NCI-H2196 (cell line): ENCODE results near the gene FGD3.

Experiments used
- DNase-seq: peaks from one replicate; lab custom pipeline; 2025; ENCODE audit not compliant: unreplicated experiment; lab: John Stamatoyannopoulos, UW

Gene FGD3

DNA sequence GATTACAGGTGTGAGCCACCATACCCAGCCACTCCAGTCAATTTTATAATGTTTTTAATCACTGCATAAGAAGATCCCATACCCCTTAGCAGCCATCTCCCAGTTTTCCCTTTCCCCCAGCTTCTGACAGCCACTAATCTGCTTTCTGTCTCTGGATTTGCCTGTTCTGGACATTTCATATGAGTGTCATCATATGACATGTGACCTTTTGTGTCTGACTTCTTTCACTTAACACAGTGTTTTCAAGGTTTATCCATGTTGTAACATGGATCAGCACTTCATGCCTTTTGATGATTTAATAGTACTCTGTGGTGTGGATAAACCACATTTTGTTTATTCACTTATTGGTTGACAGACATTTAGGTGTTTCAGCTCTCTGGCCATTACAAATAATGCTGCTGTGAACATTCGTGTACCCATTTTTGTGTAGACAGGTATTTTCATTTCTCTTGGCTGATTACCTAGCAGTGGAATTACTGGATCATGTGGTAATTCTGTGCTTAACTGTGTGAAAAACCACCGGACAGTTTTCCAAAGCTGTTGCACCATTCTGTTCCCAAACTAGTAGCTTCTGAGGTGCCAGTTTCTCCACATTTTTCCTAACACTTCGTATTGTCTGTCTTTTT lies 119.8 kb downstream of the FGD3 start:
- no peak for DNase-seq

DNA sequence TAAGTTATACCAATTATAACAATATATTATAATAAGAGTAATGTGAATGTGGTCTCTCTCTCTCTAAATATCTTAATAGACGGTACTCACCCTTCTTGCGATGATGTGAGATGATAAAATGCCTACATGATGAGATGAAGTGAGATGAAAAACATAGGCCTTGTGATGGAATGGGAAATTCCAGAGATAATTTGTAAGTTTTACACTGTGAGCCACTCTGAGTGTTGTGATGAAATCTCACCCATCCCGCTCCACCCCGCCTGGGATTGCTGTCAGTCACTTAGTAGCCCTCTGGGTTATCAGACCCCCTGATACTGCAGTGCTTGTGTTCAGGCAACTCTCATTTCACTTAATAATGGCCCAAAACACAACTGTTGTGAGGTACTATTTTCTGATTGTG lies 121.6 kb downstream of the FGD3 start:
- no peak for DNase-seq

DNA sequence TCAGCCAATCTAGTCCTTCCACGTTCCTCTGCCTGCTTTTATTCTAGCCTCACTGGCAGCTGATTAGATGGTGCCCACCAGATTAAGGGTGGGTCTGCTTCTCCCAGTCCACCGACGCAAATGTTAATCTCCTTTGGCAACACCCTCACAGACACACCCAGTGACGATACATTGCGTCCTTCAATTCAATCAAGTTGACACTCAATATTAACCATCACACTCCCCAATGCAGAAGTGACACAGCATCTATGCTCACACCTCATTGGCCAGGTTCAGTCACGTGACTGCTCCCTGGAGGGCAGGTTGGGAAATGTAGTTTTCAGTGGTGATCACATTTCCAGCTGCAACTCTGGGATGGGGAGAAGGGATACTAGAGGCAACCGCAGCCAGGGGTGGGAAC lies 124.1 kb downstream of the FGD3 start:
- peak; percentile 41 for DNase-seq

DNA sequence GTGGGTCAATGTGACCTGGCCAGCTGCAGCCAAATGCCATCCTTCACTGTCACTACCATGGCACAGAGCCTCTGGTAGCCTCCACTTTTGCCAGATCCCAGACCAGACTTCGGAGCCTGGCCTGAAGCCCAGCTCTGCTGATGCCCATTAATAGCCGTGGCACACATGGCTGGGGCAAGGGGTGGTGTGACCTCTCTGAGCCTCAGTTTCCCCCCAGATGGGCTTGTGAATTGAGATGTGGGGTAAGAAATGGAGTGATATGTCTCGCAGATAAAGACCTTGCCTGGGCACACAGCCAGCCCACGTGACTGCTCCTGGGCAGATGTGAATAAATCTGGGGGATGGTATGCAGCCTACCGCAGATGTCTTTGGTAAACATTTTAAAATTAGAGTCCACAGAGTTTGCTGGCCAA lies 125.1 kb downstream of the FGD3 start:
- peak; percentile 24 for DNase-seq

DNA sequence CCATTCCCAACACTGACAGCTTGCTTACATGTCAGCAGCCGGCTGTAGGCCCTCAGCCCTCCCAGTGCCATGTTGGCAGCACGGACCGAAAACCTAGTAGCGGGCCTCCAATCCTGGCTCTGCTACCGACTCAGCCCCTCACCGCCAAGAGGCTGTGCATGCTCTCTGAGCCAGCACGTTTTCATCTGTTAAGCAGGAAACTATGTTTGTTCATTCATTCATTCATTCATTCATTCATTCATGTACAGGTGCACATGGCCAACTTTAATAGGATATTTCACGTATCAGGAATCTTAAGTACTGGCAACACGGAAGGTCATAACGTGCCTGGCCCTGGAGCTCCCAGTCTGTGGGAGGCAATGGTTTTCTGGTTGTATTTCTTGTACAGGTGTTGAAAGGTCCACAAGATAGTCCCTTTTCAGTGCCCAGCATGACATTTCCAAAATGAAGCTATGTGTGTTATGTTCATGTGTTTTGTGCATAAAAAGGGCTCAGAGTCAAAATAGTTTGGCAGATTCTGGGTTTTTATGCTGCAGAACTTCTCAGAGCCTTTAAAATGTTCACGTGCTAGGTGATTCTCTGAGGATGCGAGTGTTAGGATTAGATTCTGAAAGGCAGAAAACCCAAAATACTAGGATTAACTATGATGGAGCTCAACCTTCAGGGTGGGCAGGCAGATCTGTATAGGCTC lies 128.9 kb downstream of the FGD3 start:
- no peak for DNase-seq

DNA sequence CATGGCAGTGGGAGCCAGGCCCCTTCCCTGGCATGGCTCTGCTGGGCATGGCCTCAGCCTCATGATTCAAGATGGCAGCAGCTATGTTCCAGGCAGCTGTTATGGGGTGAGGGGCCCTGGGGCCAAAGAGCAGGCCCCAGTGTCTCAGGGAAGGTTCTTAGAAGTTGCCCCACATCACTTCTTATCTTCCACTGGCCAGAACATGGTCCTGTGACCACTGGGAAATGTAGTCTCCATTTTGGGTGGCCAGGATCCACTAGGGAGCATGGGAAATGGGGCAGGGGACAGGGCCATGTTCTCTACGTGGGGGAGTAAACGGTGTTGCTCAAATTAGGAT lies 129.4 kb downstream of the FGD3 start:
- DNase-seq: no peak

DNA sequence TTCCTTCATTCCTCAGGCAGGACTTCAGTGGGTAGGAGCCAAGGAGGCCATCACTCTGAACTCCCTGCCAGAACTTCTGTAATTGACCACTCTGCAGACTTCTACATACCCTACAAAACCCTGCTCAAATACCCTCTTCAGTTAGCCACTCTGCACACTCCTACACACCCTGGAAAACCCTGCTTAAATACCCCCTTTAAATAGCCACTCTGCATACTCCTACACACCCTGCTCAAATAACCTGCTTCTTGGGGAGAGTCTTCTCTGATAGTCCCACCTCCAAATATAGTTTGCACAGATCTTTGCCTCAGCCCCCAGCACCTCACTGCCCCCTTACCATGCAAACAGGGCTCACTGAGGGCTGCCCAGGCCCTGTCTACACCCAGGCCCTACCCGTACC lies 130.0 kb downstream of the FGD3 start:
- DNase-seq: no peak

DNA sequence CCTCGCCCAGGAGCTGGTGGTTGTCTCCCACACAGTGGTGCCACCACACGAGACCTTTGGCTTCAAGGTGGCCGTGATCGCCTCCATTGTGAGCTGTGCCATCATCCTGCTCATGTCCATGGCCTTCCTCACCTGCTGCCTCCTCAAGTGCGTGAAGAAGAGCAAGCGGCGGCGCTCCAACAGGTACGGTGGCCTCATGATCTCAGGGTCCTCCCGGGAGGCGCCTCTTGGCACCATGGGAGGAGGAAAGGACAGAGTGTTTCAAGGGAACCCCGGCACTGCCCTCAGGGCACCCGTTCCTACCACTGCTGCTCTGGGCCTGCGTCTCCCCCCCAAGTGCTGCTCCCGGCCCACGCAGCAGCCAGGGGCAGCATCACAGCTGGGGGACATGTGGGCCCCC lies 130.5 kb downstream of the FGD3 start:
- DNase-seq: no peak

DNA sequence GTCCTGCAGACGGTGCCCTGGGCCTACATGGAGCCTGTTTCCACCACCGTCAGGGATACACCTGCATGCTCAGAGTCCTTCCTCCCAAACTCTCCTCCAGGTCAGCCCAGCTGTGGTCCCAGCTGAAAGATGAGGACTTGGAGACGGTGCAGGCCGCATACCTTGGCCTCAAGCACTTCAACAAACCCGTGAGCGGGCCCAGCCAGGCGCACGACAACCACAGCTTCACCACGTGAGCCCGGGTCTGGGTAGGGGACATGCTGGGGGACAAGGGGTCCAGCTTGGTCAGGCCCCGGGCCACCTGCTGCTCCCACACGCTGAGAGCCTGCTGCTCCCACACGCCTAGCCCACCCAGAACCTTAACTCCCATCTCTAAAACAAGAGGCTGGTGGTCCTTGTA lies 132.0 kb downstream of the FGD3 start:
- DNase-seq: no peak

DNA sequence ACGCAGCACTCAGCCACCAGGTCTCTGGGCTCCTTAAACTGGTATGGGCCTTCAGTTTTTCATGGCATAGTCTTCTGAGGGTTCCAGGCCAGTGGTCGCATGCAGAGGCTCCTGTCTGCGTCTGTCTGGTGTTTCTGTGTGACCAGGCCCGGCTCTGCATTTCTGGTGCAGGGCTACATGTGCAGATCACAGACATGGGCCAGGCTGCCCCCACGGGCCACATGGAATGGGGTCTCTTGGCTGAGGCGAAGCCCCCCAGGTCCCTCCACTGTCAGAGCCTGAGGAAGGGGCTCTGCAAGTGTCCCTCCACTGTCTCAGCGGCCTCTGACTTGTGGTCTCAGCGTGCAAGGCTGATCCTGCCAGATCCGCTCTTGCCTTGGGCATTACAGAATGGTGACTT lies 133.1 kb downstream of the FGD3 start:
- DNase-seq: no peak

DNA sequence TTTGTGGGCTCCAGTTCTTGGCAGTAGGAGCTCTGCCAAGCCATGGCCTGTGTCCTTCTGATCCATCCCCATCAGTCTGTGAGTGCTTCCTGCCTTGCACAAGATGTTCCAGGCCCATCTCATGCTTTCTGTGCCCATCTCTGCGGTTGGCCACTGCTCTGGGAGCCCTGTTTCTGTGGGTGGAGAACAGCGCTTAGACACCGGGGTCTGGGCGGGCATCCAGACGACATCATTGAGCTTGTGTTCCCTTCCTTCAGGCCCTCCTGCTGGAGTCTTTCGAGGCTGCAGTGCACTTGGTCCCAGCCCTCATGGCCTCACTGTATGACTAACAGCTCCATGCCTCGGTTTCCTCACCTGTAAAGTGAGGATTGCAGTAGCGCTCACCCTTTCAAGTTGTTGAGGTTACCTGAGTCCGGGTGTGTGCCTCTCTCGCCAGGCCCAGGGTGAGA lies 133.8 kb downstream of the FGD3 start:
- no peak for DNase-seq

DNA sequence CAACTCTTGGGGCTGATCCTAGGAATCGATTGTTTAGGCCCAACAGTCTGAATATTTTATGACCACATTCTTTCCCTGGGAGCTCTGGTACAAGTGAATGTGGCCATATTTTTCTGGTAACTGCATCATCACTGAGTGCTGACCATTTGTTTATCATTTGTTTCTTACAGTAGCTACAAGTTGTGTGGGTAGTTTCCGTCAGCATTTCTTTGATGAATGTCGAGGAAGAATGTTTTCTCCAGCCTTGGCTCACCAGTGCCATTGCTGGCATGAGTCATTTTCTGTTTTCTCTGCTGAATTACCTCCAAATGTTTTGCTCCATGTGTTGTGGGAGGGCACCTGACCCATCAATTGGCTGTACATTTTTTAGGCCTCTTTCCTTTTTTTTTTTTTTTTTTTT lies 134.6 kb downstream of the FGD3 start:
- DNase-seq: no peak

DNA sequence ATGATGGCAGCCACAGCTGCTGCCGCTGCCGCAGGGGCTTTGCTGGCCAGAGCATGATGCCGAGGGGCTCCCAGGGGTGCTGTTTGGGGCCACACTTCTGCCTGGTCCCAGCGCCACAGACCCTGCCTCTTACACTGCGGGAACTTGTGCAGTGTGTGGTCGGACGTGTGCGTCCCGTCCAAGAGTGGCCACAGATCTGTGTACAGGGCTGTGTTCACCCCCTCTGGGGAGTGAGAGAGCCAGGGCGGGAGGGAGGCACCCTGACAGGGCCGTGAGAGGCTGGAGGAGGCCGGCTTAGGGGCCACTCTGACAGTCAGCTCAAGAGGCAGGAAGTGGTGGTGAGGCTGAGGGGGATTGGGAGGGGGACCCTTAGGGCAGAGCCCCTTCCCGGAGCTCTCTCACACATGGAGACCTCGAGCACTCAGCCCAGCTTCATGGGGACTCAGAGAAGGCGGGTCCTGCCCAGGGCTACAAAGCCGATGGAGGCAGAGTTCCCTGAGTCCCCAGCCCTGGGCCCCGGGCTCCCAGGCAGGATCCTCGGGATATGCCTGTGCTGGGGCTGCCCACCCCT lies 135.6 kb downstream of the FGD3 start:
- DNase-seq: no peak

DNA sequence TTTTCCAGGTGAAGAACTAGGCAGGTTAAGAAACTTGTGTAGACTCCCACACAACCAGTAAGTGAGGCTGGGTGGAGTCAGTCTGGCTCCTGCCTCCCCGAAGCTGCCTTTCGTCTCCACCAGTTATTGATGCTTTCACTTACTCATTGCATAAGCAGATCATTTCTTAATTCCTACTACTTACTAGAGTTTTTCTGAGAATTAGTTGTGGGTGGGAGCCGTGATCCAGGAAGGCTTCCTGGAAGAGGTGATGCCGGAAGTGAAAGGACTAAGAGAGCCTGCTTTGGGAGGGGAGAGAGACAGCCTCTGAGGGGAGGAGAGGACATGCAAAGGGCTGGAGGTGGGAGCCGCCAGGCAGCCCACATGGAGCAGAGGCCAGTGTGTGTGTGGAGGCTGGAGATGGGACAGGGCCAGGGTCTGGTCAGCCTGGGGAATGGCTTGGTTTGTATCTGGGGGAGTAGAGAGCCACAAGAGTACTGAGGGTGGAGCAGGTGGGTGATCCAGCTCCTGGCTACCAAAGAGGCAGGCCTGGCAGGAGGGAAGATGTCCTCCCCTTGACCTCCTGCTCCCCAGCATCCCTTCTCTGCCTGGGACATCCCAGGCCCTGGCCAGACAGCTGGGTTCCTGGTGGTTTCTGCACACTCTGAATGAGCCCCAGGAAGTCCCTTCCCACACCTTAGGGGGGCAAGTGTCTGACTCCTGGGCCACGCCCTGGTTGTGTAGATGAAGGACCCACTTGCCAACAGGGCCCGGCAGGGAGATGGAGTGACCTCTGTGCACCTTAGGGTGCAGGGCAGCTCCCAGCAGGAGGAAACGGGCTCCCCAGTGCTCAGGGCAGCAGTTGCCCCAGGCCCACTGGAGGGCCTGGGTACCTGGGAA lies 136.5 kb downstream of the FGD3 start:
- no peak for DNase-seq

DNA sequence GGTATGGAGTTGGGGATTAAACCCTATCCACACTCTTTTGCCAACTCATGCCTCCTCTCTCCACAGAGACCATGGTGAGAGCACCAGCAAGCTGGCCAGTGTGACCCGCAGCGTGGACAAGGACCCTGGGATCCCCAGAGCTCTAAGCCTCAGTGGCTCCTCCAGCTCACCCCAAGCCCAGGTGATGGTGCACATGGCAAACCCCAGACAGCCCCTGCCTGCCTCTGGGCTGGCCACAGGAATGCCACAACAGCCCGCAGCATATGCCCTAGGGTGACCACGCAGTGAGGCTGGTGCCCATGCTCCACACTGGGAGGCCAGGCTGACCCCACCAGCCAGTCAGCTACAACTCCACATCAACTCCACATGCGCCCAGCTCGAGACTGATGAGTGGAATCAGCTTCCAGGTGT lies 137.2 kb downstream of the FGD3 start:
- no peak for DNase-seq

DNA sequence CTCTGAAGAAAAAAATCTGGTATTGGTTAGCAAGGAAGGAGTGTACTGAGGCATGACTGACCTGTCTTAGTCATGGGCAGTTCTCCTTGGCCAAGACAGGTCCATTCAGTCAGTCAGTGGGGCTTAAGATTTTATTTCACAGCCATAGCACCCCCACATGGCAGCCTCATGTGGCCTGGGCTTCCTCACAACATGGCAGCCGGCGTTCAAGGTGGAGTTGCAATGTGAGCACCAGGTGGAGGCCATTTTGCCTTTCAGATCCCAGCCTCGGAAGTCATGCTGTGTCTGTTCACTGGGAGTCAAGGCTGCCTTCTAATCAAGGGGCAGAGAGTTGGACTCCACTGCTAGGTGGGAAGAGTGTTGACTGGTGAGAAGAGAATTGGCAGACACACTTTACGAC lies 138.4 kb downstream of the FGD3 start:
- no peak for DNase-seq
